SH-SY5Y (cell line): ENCODE results near the gene FMNL1.

ENCODE experiments used
- GATA2 ChIP-seq: IDR thresholded peaks from 2 replicates; pipeline ENCODE4 v1.6.1; 2011; ENCODE audit warnings: mild to moderate bottlenecking, low read depth, low read length
- GATA3 ChIP-seq: IDR thresholded peaks from 2 replicates; pipeline ENCODE4 v1.6.1; 2011; ENCODE audit warnings: low read depth, mild to moderate bottlenecking, low read length, moderate library complexity

GRCh38 chr17:45175759-45176115 is 45.9 kb upstream of the FMNL1 start:
- TF ChIP-seq GATA3 (no peak), GATA2 (no peak)
